Kidney epithelial cell (primary cell): Measurements from ENCODE around the gene MRPL1. TPM values are rescaled to one million over a fixed set of nuclear protein-coding genes. Genes with fewer than 3 reads are reported as not detected.
"Not testable (repeated sequence)": the region's sequence is repeated elsewhere in the genome, so short reads cannot be mapped to it uniquely, and the experiment has no call there.

Source experiments
- DNase-seq: peaks from one replicate; pipeline ENCODE4 v3.0.0-alpha.2; 2010; ENCODE audit warnings: low read depth
- H3K27me3 ChIP-seq: 2 replicates; pipeline ENCODE4 v1.6.0; 2011; ENCODE audit warnings: low read length; ENCODE audit not compliant: control insufficient read depth, insufficient read depth
- H3K36me3 ChIP-seq: 2 replicates; pipeline ENCODE4 v1.5.1; 2011; ENCODE audit warnings: low read length; ENCODE audit not compliant: control insufficient read depth, insufficient read depth
- H3K4me3 ChIP-seq: 2 replicates; pipeline ENCODE4 v1.5.1; 2011; ENCODE audit warnings: low read depth, mild to moderate bottlenecking, control low read depth, low read length
- total RNA-seq: library from RNA; depleted of rRNA; stranded (reverse); fragments of >200 nt; gene quantifications from 2 replicates; pipeline ENCODE4 v1.2.3, GENCODE V29; 2015
- TF ChIP-seq, protein P1 (sequence below): IDR thresholded peaks from 2 replicates; pipeline ENCODE4 v1.5.1; 2011; ENCODE audit warnings: mild to moderate bottlenecking, moderate library complexity, low read length, control low read depth, inconsistent platforms; ENCODE audit not compliant: insufficient read depth, poor library complexity, severe bottlenecking

The MRPL1 gene
- total RNA-seq, 1 donor from 2014 or later = 35.8 TPM

DNA sequence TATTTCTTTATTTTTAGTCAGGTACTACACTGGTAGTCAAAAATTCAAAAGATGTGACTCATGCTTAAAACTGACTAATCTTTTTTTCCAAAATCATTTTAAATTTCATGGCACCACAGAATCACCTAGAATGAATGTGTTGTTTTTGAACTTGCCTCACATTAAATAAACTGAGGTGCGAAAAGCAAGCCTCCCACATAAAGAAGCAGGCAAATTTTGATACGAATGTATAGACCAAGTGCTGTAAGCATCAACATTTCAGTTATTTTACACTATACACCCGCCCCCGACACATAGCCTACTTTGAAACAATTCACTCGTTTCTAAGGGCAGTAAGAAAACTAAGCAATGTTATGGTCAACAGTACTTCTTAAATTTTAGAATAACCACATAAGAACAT lies 94.3 kb downstream of the MRPL1 start:
- H3K36me3 ChIP-seq = no peaks in the 10 kb centered on the region
- DNase-seq = no peak
- H3K27me3 ChIP-seq = no peaks in the 10 kb centered on the region
- no peak overlapping the region for H3K4me3 ChIP-seq
- TF ChIP-seq, protein P1, sequence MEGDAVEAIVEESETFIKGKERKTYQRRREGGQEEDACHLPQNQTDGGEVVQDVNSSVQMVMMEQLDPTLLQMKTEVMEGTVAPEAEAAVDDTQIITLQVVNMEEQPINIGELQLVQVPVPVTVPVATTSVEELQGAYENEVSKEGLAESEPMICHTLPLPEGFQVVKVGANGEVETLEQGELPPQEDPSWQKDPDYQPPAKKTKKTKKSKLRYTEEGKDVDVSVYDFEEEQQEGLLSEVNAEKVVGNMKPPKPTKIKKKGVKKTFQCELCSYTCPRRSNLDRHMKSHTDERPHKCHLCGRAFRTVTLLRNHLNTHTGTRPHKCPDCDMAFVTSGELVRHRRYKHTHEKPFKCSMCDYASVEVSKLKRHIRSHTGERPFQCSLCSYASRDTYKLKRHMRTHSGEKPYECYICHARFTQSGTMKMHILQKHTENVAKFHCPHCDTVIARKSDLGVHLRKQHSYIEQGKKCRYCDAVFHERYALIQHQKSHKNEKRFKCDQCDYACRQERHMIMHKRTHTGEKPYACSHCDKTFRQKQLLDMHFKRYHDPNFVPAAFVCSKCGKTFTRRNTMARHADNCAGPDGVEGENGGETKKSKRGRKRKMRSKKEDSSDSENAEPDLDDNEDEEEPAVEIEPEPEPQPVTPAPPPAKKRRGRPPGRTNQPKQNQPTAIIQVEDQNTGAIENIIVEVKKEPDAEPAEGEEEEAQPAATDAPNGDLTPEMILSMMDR = no peak

DNA sequence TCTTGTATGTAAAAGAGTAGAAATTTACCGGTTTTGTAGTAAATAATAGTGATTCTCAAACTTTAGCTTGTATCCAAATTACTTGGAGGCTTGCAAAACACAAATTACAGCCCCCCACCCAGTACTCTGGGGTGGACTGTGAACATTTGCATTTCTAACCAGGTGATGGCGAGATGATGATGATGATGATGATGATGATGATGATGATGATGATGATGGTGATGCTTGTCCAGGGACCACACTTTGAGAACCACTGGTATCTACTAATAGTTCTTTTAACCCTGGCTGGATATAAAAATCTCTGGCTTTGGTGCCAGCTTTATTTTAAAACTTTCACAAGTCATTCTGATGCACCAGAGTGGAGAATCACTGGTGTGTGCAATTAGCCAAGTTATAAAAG lies 96.3 kb downstream of the MRPL1 start:
- no peak for DNase-seq
- no peaks in the 10 kb centered on the region for H3K27me3 ChIP-seq
- no peaks in the 10 kb centered on the region for H3K36me3 ChIP-seq
- TF ChIP-seq, protein P1 = no peak
- H3K4me3 ChIP-seq = no peak overlapping the region

DNA sequence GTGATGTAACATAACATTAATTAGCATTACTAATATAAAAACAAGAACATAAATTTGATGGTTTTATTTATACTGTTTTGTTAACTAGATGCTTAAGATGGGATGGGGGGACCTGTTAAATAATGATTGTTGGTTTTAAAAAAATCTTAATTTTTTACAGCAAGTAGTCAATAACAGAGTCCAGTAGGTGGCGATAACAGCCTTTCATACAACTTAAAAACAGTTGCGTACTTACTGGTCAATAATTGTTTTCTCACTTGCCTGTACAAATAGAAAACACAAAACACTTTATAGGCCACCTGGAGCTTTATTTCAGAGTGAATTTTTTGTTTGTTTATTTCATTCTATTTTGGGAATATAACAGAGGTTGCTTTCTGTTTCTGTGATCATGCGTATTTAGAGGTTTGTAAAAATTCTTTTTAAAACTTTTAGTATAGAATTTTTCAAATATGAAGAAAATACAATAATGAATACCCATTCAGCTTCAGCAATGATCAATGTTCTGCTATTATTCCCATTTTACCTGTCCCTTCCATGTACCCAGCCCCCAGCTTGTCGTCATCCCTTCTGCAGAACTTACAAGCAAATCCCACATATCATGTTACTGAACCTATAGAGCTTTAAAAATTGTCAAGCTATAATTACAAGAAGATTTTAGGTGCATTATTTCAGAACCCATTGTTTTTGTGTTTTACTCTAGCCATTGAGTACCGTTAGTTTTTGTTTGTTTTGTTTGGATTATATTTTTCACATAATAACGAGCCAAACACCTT lies 97.1 kb downstream of the MRPL1 start:
- TF ChIP-seq, protein P1 = peak; percentile 58
- Histone ChIP-seq H3K4me3 (no peak overlapping the region), H3K36me3 (no peaks in the 10 kb centered on the region), H3K27me3 (no peaks in the 10 kb centered on the region)
- peak; percentile 19 for DNase-seq

DNA sequence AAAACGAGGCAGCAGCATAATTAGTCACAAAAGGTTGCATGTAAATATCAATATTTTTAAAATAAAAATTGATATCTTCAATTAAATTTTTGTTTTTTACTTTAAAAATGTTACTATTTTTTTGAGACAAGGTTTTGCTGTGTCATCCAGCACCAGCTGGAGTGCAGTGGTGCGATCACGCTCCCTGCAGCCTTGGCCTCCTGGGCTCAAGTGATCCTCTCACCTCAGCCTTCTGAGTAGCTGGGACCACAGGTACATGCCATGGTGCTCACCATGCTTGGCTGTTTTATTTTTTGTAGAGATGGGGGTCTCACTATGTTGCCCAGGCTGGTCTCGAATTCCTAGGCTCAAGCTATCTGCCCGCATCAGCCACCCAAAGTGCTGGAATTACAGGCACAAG lies 97.7 kb downstream of the MRPL1 start:
- H3K4me3 ChIP-seq = no peak overlapping the region
- no peaks in the 10 kb centered on the region for H3K36me3 ChIP-seq
- no peaks in the 10 kb centered on the region for H3K27me3 ChIP-seq
- no peak for DNase-seq
- TF ChIP-seq, protein P1 = no peak

DNA sequence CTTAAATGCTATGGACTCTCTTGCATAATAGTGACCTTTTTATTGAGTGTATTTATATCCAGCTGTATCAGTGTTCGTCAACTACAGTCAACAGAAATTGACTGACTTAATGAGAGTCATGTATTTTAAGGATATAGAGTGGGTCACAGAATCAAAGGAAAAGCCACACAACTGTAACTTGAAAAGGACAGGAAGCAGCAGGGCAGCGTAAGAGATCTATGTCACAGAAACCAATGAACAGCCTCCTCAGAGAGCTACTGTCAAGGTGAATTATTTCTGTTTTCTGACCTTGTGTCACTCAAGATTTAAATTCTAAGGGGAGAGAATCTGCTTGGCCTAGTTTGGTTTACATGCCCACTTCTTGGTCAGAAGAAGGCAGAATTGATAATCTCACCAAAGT lies 100.4 kb downstream of the MRPL1 start:
- Histone ChIP-seq H3K27me3 (no peaks in the 10 kb centered on the region), H3K36me3 (no peaks in the 10 kb centered on the region), H3K4me3 (no peak overlapping the region)
- no peak for DNase-seq
- TF ChIP-seq, protein P1 = no peak

DNA sequence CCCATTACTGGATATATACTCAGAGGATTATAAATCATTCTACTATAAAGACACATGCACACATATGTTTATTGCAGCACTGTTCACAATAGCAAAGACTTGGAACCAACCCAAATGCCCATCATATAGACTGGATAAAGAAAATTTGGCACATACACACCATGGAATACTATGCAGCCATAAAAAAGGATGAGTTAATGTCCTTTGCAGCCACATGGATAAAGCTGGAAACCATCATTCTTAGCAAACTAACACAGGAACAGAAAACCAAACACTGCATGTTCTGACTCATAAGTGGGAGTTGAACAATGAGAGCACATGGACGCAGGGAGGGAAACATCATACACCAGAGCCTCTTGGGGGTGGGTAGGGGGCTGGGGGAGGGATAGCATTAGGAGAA lies 111.0 kb downstream of the MRPL1 start:
- H3K27me3 ChIP-seq, H3K4me3 ChIP-seq, DNase-seq, H3K36me3 ChIP-seq: not testable (repeated sequence)

DNA sequence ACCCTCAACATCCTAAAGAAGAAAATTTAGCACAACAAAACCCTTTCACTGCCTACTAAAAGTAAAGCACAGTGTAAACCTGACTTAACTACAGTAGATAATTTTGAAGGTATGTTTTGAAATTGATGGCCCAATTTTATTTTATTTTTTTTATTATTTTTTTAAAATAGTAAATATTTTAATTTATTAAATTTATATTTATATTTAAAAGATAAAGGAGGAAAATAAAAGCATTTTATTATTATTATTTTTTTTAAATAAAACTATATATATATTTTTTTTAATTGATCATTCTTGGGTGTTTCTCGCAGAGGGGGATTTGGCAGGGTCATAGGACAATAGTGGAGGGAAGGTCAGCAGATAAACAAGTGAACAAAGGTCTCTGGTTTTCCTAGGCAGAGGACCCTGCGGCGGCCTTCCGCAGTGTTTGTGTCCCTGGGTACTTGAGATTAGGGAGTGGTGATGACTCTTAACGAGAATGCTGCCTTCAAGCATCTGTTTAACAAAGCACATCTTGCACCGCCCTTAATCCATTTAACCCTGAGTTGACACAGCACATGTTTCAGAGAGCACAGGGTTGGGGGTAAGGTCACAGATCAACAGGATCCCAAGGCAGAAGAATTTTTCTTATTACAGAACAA lies 120.4 kb downstream of the MRPL1 start:
- DNase-seq, H3K4me3 ChIP-seq, H3K27me3 ChIP-seq, H3K36me3 ChIP-seq: not testable (repeated sequence)

DNA sequence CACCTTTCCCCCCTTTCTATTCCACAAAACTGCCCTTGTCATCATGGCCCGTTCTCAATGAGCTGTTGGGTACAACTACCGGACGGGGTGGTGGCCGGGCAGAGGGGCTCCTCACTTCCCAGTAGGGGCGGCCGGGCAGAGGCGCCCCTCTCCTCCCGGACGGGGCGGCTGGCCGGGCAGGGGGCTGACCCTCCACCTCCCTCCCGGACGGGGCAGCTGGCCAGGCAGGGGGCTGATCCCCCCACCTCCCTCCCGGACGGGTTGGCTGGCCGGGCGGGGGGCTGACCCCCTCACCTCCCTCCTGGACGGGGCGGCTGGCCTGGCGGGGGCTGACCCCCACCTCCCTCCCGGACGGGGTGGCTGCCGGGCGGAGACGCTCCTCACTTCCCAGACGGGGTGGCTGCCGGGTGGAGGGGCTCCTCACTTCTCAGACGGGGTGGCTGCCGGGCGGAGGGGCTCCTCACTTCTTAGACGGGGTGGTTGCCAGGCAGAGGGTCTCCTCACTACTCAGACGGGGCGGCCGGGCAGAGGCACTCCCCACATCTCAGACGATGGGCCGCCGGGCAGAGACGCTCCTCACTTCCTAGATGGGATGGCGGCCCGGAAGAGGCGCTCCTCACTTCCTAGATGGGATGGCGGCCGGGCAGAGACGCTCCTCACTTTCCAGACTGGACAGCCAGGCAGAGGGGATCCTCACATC lies 121.1 kb downstream of the MRPL1 start:
- H3K36me3 ChIP-seq, H3K4me3 ChIP-seq, DNase-seq, H3K27me3 ChIP-seq: not testable (repeated sequence)
